H1 (cell line): ENCODE data around the gene POLR1D. TPM values are rescaled to one million over a fixed set of nuclear protein-coding genes. Genes with fewer than 3 reads are reported as not detected.

Experiments
- CTCF ChIA-PET: fragments of 300-600 bp; sonication (Branson Sonifier 250); formaldehyde crosslinking; loops from one replicate; lab custom pipeline; 2021; ENCODE audit not compliant: partially characterized antibody; lab: Charles Lee
- POLR2A ChIA-PET: fragments of 300-600 bp; sonication (Branson Sonifier 250); formaldehyde crosslinking; loops from one replicate; lab custom pipeline; 2021; ENCODE audit warnings: inconsistent platforms; ENCODE audit not compliant: partially characterized antibody; lab: Charles Lee
- DNase-seq, 2 experiments: peaks; one replicate each; pipeline versions ENCODE4 v3.0.0 to v3.0.0-alpha.2; 2010 to 2022; ENCODE audit warnings: low spot score in 2 of 2, low read depth in 1 of 2, mixed read lengths in 1 of 2
- FAIRE-seq: peaks from 2 replicates; lab custom pipeline; 2011; peaks lifted over from hg19 to GRCh38; lab: Jason Lieb, UNC
- H2AFZ ChIP-seq: 2 replicates; pipeline ENCODE4 v1.8.1; 2012; ENCODE audit warnings: low read length, inconsistent platforms
- H2AK5ac ChIP-seq: 2 replicates; pipeline ENCODE4 v1.6.1; 2013; ENCODE audit warnings: low read depth, low read length
- H2BK120ac ChIP-seq: replicated peaks from 2 replicates; pipeline ENCODE3; 2013; ENCODE audit warnings: low read depth, low read length, inconsistent platforms
- H2BK12ac ChIP-seq: 2 replicates; pipeline ENCODE4 v1.6.1; 2013; ENCODE audit warnings: low read depth, low read length
- H2BK15ac ChIP-seq: 2 replicates; pipeline ENCODE4 v1.6.1; 2013; ENCODE audit warnings: low read length
- H2BK20ac ChIP-seq: 2 replicates; pipeline ENCODE4 v1.6.1; 2013; ENCODE audit warnings: low read length
- H2BK5ac ChIP-seq: 2 replicates; pipeline ENCODE4 v1.6.1; 2013; ENCODE audit warnings: low read depth, low read length
- H3K14ac ChIP-seq: 2 replicates; pipeline ENCODE4 v1.6.1; 2013; ENCODE audit warnings: inconsistent platforms; ENCODE audit not compliant: insufficient read length
- H3K18ac ChIP-seq: 2 replicates; pipeline ENCODE4 v1.6.1; 2013; ENCODE audit warnings: low read length; ENCODE audit errors: extremely low read depth
- H3K23ac ChIP-seq: 2 replicates; pipeline ENCODE4 v1.6.1; 2013; ENCODE audit warnings: inconsistent platforms; ENCODE audit not compliant: insufficient read length
- H3K23me2 ChIP-seq: 2 replicates; pipeline ENCODE4 v1.6.1; 2013; ENCODE audit warnings: low read depth, low read length
- H3K27ac ChIP-seq: 2 replicates; pipeline ENCODE4 v1.6.1; 2011; ENCODE audit warnings: low read depth, low read length, inconsistent platforms
- H3K27me3 ChIP-seq, 4 experiments: replicated peaks in 1 of 4; 1 replicate in 1 of 4; 2 replicates in 3 of 4; pipeline versions ENCODE4 v1.6.1 to v1.8.1; 2011 to 2013; ENCODE audit warnings: low read length in 3 of 4, mild to moderate bottlenecking in 3 of 4, inconsistent platforms in 2 of 4, mixed read lengths in 2 of 4, moderate library complexity in 1 of 4; ENCODE audit not compliant: control insufficient read depth in 3 of 4, insufficient read depth in 3 of 4; ENCODE audit errors: extremely low read depth in 1 of 4
- H3K36me3 ChIP-seq, 4 experiments: 2 replicates each; pipeline versions ENCODE4 v1.6.1 to v1.8.1; 2011 to 2013; ENCODE audit warnings: mild to moderate bottlenecking in 4 of 4, low read length in 3 of 4, moderate library complexity in 2 of 4, control low read depth in 1 of 4, inconsistent platforms in 1 of 4; ENCODE audit not compliant: insufficient read depth in 4 of 4, control insufficient read depth in 2 of 4
- H3K4ac ChIP-seq: replicated peaks from 2 replicates; pipeline ENCODE3; 2013; ENCODE audit warnings: low read length, low read depth, mixed read lengths, inconsistent platforms; ENCODE audit not compliant: insufficient read length
- H3K4me1 ChIP-seq, 4 experiments: replicated peaks in 1 of 4; 1 replicate in 1 of 4; 2 replicates in 3 of 4; pipeline versions ENCODE4 v1.6.1 to v1.8.1; 2011 to 2013; ENCODE audit warnings: low read length in 3 of 4, inconsistent platforms in 2 of 4, mixed read lengths in 1 of 4; ENCODE audit not compliant: insufficient read depth in 4 of 4, control insufficient read depth in 3 of 4
- H3K4me2 ChIP-seq, 2 experiments: 2 replicates each; pipeline versions ENCODE4 v1.6.1 to v1.8.1; 2011 to 2013; ENCODE audit warnings: low read depth in 2 of 2, low read length in 2 of 2, control low read depth in 1 of 2, inconsistent platforms in 1 of 2, mild to moderate bottlenecking in 1 of 2; ENCODE audit not compliant: insufficient read depth in 1 of 2
- H3K4me3 ChIP-seq, 4 experiments: fragments of 200-600, 300-600 bp in 1 of 4; sonication (generic), shearing (Covaris generic), sonication (Bioruptor Twin) in 1 of 4; 2 replicates each; pipeline versions ENCODE4 v1.5.1 to v1.8.1; 2011 to 2016; ENCODE audit warnings: low read length in 4 of 4, low read depth in 3 of 4, control low read depth in 2 of 4, inconsistent platforms in 2 of 4, mild to moderate bottlenecking in 2 of 4, mixed read lengths in 1 of 4, moderate library complexity in 1 of 4; ENCODE audit not compliant: insufficient read depth in 2 of 4; ENCODE audit errors: extremely low read depth in 1 of 4
- H3K56ac ChIP-seq: replicated peaks from 2 replicates; pipeline ENCODE3; 2013; ENCODE audit warnings: low read depth, mild to moderate bottlenecking, mixed read lengths, low read length, inconsistent platforms; ENCODE audit not compliant: insufficient read length
- H3K79me1 ChIP-seq: 2 replicates; pipeline ENCODE4 v1.6.1; 2013; ENCODE audit warnings: low read depth, low read length, control low read depth
- H3K79me2 ChIP-seq, 2 experiments: 2 replicates each; pipeline versions ENCODE4 v1.6.1 to v1.8.1; 2012 to 2013; ENCODE audit warnings: low read length in 2 of 2, mild to moderate bottlenecking in 2 of 2, inconsistent platforms in 1 of 2; ENCODE audit not compliant: insufficient read depth in 2 of 2, control insufficient read depth in 1 of 2
- H3K9ac ChIP-seq, 4 experiments: replicated peaks in 1 of 4; 1 replicate in 1 of 4; 2 replicates in 3 of 4; pipeline versions ENCODE4 v1.6.1 to v1.8.1; 2011 to 2013; ENCODE audit warnings: low read depth in 3 of 4, low read length in 3 of 4, control low read depth in 2 of 4, mild to moderate bottlenecking in 2 of 4, moderate library complexity in 2 of 4, inconsistent platforms in 1 of 4; ENCODE audit errors: extremely low read depth in 1 of 4
- H3K9me3 ChIP-seq, 2 experiments: 2 replicates each; pipeline versions ENCODE4 v1.6.1 to v1.8.1; 2012 to 2013; ENCODE audit warnings: mild to moderate bottlenecking in 2 of 2, moderate library complexity in 2 of 2, control low read depth in 1 of 2, inconsistent platforms in 1 of 2, low read depth in 1 of 2, low read length in 1 of 2, mixed read lengths in 1 of 2; ENCODE audit not compliant: insufficient read depth in 2 of 2
- H4K20me1 ChIP-seq, 2 experiments: replicated peaks in 1 of 2; 2 replicates each; pipeline versions ENCODE3 to v1.8.1; 2011 to 2013; ENCODE audit warnings: inconsistent platforms in 2 of 2, low read length in 2 of 2, mild to moderate bottlenecking in 1 of 2; ENCODE audit not compliant: insufficient read depth in 2 of 2, control insufficient read depth in 1 of 2
- H4K5ac ChIP-seq: 2 replicates; pipeline ENCODE4 v1.6.1; 2013; ENCODE audit warnings: low read length, low read depth, mixed read lengths, inconsistent platforms; ENCODE audit not compliant: insufficient read length
- H4K8ac ChIP-seq: 2 replicates; pipeline ENCODE4 v1.8.0; 2013; ENCODE audit warnings: mild to moderate bottlenecking, moderate library complexity, low read length, inconsistent platforms; ENCODE audit not compliant: insufficient read depth; ENCODE audit errors: extremely low read depth
- H4K91ac ChIP-seq: replicated peaks from 2 replicates; pipeline ENCODE3; 2013; ENCODE audit warnings: low read length, mixed read lengths, inconsistent platforms; ENCODE audit not compliant: insufficient read length
- ATF2 ChIP-seq: IDR thresholded peaks from 2 replicates; pipeline ENCODE4 v1.6.1; 2012; ENCODE audit warnings: low read length, inconsistent platforms
- BCL11A ChIP-seq, 2 experiments: IDR thresholded peaks; one replicate each; pipeline ENCODE4 v1.6.1; 2011; ENCODE audit warnings: low read depth in 2 of 2, low read length in 2 of 2, mild to moderate bottlenecking in 2 of 2
- BRCA1 ChIP-seq: IDR thresholded peaks from 2 replicates; pipeline ENCODE4 v1.6.1; 2012; ENCODE audit warnings: low read depth, low read length, improper control_type of control experiment
- E2F6 ChIP-seq: IDR thresholded peaks from 2 replicates; pipeline ENCODE4 v1.6.1; 2012; ENCODE audit warnings: inconsistent platforms
- EGR1 ChIP-seq: IDR thresholded peaks from 2 replicates; pipeline ENCODE4 v1.6.1; 2011; ENCODE audit warnings: low read depth, low read length, borderline replicate concordance
- GTF2F1 ChIP-seq: IDR thresholded peaks from 2 replicates; pipeline ENCODE4 v1.6.1; 2012; ENCODE audit warnings: low read depth, low read length, improper control_type of control experiment, borderline replicate concordance
- HDAC6 ChIP-seq: IDR thresholded peaks from one replicate; pipeline ENCODE4 v1.7.1; 2012; ENCODE audit warnings: low read depth, mild to moderate bottlenecking, inconsistent platforms, low read length, moderate library complexity
- POLR2AphosphoS5 ChIP-seq: IDR thresholded peaks from 2 replicates; pipeline ENCODE4 v1.6.1; 2011; ENCODE audit warnings: low read depth, low read length
- SAP30 ChIP-seq: fragments of 300-600 bp; sonication (generic); IDR thresholded peaks from 2 replicates; pipeline ENCODE4 v1.7.1; 2012; ENCODE audit warnings: low read length, moderate library complexity, mild to moderate bottlenecking, inconsistent platforms; ENCODE audit not compliant: insufficient read depth, insufficient replicate concordance
- TCF12 ChIP-seq: IDR thresholded peaks from 2 replicates; pipeline ENCODE4 v1.6.1; 2011; ENCODE audit warnings: low read depth, mild to moderate bottlenecking, low read length
- WGBS, 2 experiments: shearing (Covaris generic) in 1 of 2; methylation state at CpG; one replicate each; pipeline versions ENCODE4 v1.1.6 to v1.1.7; 2013 to 2015; ENCODE audit warnings: low lambda C conversion rate in 2 of 2, mixed read lengths in 2 of 2, inconsistent platforms in 1 of 2, low coverage in 1 of 2, missing lambda C conversion rate in 1 of 2; ENCODE audit not compliant: insufficient replicate concordance in 2 of 2, insufficient coverage in 1 of 2, insufficient read length in 1 of 2; ENCODE audit errors: extremely low coverage in 1 of 2, missing lambda C conversion rate in 1 of 2; 5-methylcytosine and 5-hydroxymethylcytosine counted together
- polyA plus RNA-seq, 7 experiments: library from polyadenylated mRNA; depleted of rRNA in 3 of 7; stranded (reverse) in 5 of 7; unstranded in 2 of 7; fragments of >200 nt in 5 of 7; fragments of 200-250 nt in 2 of 7; gene quantifications; 1 replicate in 5 of 7; 2 replicates in 1 of 7; 4 replicates in 1 of 7; pipeline versions ENCODE4 v1.2.1 to v1.2.3, GENCODE V29; 2011 to 2013; ENCODE audit warnings: missing spikeins in 2 of 7, mixed read lengths in 2 of 7
- total RNA-seq: library from RNA; stranded (reverse); fragmentation: NEBNext Ultra II Directional; extraction: Animal tissue kit (Norgen Biotek cat#: 25700); gene quantifications from 2 replicates; pipeline ENCODE4 v1.2.1, GENCODE V29; 2021

POLR1D gene
- total and polyA plus RNA-seq, 2 of the 8 experiments (the other 6 are each of a cell fraction or from before 2014, with no cell fraction given) = 226 to 232 TPM

- Histone ChIP-seq H4K91ac (no peak overlapping the region), H3K27me3 (no peaks in the 10 kb centered on the region), H4K20me1 (peaks cover 0 to 2% of the 10 kb centered on the region in 2 experiments), H3K14ac (no peak overlapping the region), H3K9ac (no peak overlapping the region), H3K9me3 (no peaks in the 10 kb centered on the region), H3K79me1 (no peaks in the 10 kb centered on the region; the same call in 1 of the 2 replicates), H2AFZ (no peak overlapping the region), H3K4me1 (no peaks in the 10 kb centered on the region), H4K8ac (no peak overlapping the region), H2BK20ac (no peak overlapping the region), H4K5ac (no peak overlapping the region), H3K36me3 (no peaks in the 10 kb centered on the region), H3K23me2 (no peaks in the 10 kb centered on the region), H3K4me3 (no peak overlapping the region), H2BK12ac (no peak overlapping the region), H3K18ac (no peak overlapping the region), H2BK120ac (no peak overlapping the region), H3K56ac (no peak overlapping the region), H3K4ac (no peak overlapping the region), H2AK5ac (no peak overlapping the region), H3K79me2 (no peaks in the 10 kb centered on the region; a peak in 1 of 4 replicates), H3K27ac (no peak overlapping the region), H3K4me2 (no peak overlapping the region), H3K23ac (no peak overlapping the region), H2BK15ac (no peak overlapping the region), H2BK5ac (no peak overlapping the region)
- no peak for DNase-seq
- ChIA-PET POLR2A (no interaction called here), CTCF (no interaction called here)
- no peak for FAIRE-seq
- WGBS, 2 experiments = 97% methylated on average over 6 of the region's 6 CpGs; no CpG with 5 or more reads in 1 of the 2 experiments
- TF ChIP-seq POLR2AphosphoS5 (no peak), GTF2F1 (no peak), HDAC6 (no peak), EGR1 (no peak), E2F6 (no peak), ATF2 (no peak), BRCA1 (no peak), TCF12 (no peak), SAP30 (no peak), BCL11A (IDR thresholded peaks at IDR 0.05; ENCODE audit: low read depth in 2 of 2, low read length in 2 of 2) (no peak)
Observed at GRCh38 chr13:27578121-27579030, 43.3 kb upstream of the POLR1D start.
